CD14-positive monocyte (primary cell): ENCODE data around the gene RNF222. TPM values are rescaled to one million over a fixed set of nuclear protein-coding genes. Genes with fewer than 3 reads are reported as not detected.

Source experiments
- DNase-seq, 3 donors: peaks; one replicate each; pipeline ENCODE4 v3.0.0-alpha.2; 2011 to 2022
- H2AFZ ChIP-seq: 2 replicates; pipeline ENCODE4 v1.6.0; 2012; ENCODE audit warnings: mild to moderate bottlenecking, low read depth, low read length, inconsistent platforms; ENCODE audit not compliant: insufficient read depth, poor library complexity, severe bottlenecking
- H3K27ac ChIP-seq, 2 donors: 1 replicate in 1 of 2; 2 replicates in 1 of 2; pipeline ENCODE4 v1.5.1; 2012 to 2013; ENCODE audit warnings: low read length in 2 of 2, control low read depth in 1 of 2, inconsistent platforms in 1 of 2, low read depth in 1 of 2, mild to moderate bottlenecking in 1 of 2
- H3K27me3 ChIP-seq, 2 donors: one replicate each; pipeline versions ENCODE4 v1.6.0 to v1.6.1; 2011 to 2013; ENCODE audit warnings: low read length in 2 of 2; ENCODE audit not compliant: control insufficient read depth in 2 of 2, insufficient read depth in 2 of 2
- H3K36me3 ChIP-seq, 2 donors: replicated peaks in 1 of 2; 1 replicate in 1 of 2; 2 replicates in 1 of 2; pipeline versions ENCODE4 v1.5.1 to v1.6.1; 2012 to 2013; ENCODE audit warnings: low read length in 2 of 2, control low read depth in 1 of 2, inconsistent platforms in 1 of 2, mild to moderate bottlenecking in 1 of 2; ENCODE audit not compliant: insufficient read depth in 2 of 2, control insufficient read depth in 1 of 2
- H3K4me1 ChIP-seq, 2 donors: 1 replicate in 1 of 2; 2 replicates in 1 of 2; pipeline versions ENCODE4 v1.5.1 to v1.6.1; 2012 to 2013; ENCODE audit warnings: low read length in 2 of 2, control low read depth in 1 of 2, inconsistent platforms in 1 of 2, mild to moderate bottlenecking in 1 of 2, moderate library complexity in 1 of 2; ENCODE audit not compliant: insufficient read depth in 2 of 2, control insufficient read depth in 1 of 2
- H3K4me2 ChIP-seq: replicated peaks from 2 replicates; pipeline ENCODE3; 2012; ENCODE audit warnings: low read length, moderate library complexity, mild to moderate bottlenecking; ENCODE audit not compliant: poor library complexity, severe bottlenecking; ENCODE audit errors: extremely low read depth
- H3K4me3 ChIP-seq, 3 experiments: fragments of 200-600 bp in 1 of 3; sonication (generic) in 1 of 3; replicated peaks in 1 of 3; 1 replicate in 2 of 3; 2 replicates in 1 of 3; pipeline ENCODE4 v1.5.1; 2011 to 2013; ENCODE audit warnings: low read length in 3 of 3, mild to moderate bottlenecking in 3 of 3, control low read depth in 2 of 3, low read depth in 2 of 3, inconsistent platforms in 1 of 3, moderate library complexity in 1 of 3
- H3K79me2 ChIP-seq: 2 replicates; pipeline ENCODE4 v1.6.0; 2012; ENCODE audit warnings: mild to moderate bottlenecking, control low read depth, inconsistent platforms, low read length, moderate library complexity; ENCODE audit not compliant: insufficient read depth
- H3K9ac ChIP-seq: 2 replicates; pipeline ENCODE4 v1.6.0; 2017; ENCODE audit warnings: low read length, mild to moderate bottlenecking; ENCODE audit not compliant: insufficient read depth, poor library complexity, severe bottlenecking
- H3K9me3 ChIP-seq, 2 donors: replicated peaks in 1 of 2; 1 replicate in 1 of 2; 2 replicates in 1 of 2; pipeline versions ENCODE4 v1.5.1 to v1.6.1; 2012 to 2013; ENCODE audit warnings: low read length in 2 of 2, control low read depth in 1 of 2; ENCODE audit not compliant: control insufficient read depth in 1 of 2, insufficient read depth in 1 of 2
- H4K20me1 ChIP-seq: 2 replicates; pipeline ENCODE4 v1.6.0; 2012; ENCODE audit warnings: mild to moderate bottlenecking, low read length, control low read depth, moderate library complexity; ENCODE audit not compliant: insufficient read depth
- H3K27ac Mint-ChIP-seq, 7 donors: one replicate each; pipeline ENCODE4 v1.8.0; 2020; ENCODE audit warnings: mild to moderate bottlenecking in 7 of 7, mixed read lengths in 7 of 7, moderate library complexity in 6 of 7, inconsistent platforms in 2 of 7
- H3K27me3 Mint-ChIP-seq, 3 donors: one replicate each; pipeline ENCODE4 v1.8.0; 2021 to 2022; ENCODE audit warnings: low read depth in 3 of 3, mild to moderate bottlenecking in 3 of 3, mixed read lengths in 3 of 3, moderate library complexity in 3 of 3, inconsistent platforms in 1 of 3
- H3K36me3 Mint-ChIP-seq, 2 donors: one replicate each; pipeline ENCODE4 v1.8.0; 2020; ENCODE audit warnings: mixed read lengths in 2 of 2, inconsistent platforms in 1 of 2, mild to moderate bottlenecking in 1 of 2
- H3K4me1 Mint-ChIP-seq: one replicate; pipeline ENCODE4 v1.8.0; 2020; ENCODE audit warnings: mild to moderate bottlenecking, mixed read lengths
- H3K4me3 Mint-ChIP-seq, 2 donors: one replicate each; pipeline ENCODE4 v1.8.0; 2020; ENCODE audit warnings: mild to moderate bottlenecking in 2 of 2, mixed read lengths in 2 of 2, moderate library complexity in 1 of 2
- H3K9me3 Mint-ChIP-seq, 7 donors: one replicate each; pipeline ENCODE4 v1.8.0; 2020 to 2022; ENCODE audit warnings: mixed read lengths in 7 of 7, mild to moderate bottlenecking in 6 of 7, moderate library complexity in 6 of 7, inconsistent platforms in 2 of 7
- WGBS: methylation state at CpG from one replicate; pipeline ENCODE4 v1.1.5; 2013; ENCODE audit warnings: missing lambda C conversion rate; ENCODE audit not compliant: insufficient coverage; 5-methylcytosine and 5-hydroxymethylcytosine counted together
- intact Hi-C, 2 donors: fragments of 100-400 bp; cut with micrococcal nuclease; formaldehyde crosslinking; loops; one replicate each; pipeline versions ENCODE4 v1.15.0 to v1.15.1; 2023
- polyA plus RNA-seq, 3 donors: library from polyadenylated mRNA; depleted of rRNA in 1 of 3; unstranded in 2 of 3; stranded (reverse) in 1 of 3; fragments of 300-500 nt in 2 of 3; fragments of >200 nt in 1 of 3; fragmentation: Illumina TruSeq in 2 of 3; gene quantifications; 1 replicate in 2 of 3; 2 replicates in 1 of 3; pipeline ENCODE4 v1.2.3, GENCODE V29; 2012 to 2021
- TF ChIP-seq, protein P1 (sequence below): fragments of 200-600 bp; IDR thresholded peaks from one replicate; pipeline ENCODE4 v1.8.0; 2022; ENCODE audit warnings: antibody characterized with exemption, mild to moderate bottlenecking

Gene RNF222
- polyA plus RNA-seq, 3 donors = not detected

DNA sequence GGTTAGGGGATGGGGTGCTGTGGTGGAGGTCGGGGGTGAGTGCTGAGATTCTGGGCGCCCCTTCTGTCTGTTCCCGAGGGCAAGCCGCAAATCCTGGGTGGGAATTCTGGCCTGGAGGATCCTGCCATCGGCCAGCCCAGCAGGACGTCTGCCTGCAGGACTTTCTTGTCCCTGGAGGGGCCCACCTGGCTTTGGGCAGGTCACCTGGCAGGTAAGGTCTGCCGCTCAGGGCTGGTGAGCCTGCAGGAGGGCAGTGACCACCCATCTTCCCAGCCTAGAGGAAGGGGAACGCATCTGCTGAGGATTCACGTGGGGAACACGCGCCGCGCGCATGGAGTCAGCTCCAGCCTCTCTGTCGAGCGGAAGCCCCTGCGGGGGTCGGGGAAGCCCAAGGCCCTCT, 5.4 kb downstream of the RNF222 start:
- Histone ChIP-seq H3K4me1 (peaks cover 0 to 4% of the 10 kb centered on the region in 2 donors), H3K27me3 (peaks cover 0 to 6% of the 10 kb centered on the region in 2 donors), H3K36me3 (no peaks in the 10 kb centered on the region), H3K27ac (no peak overlapping the region), H3K9ac (no peak overlapping the region), H2AFZ (no peak overlapping the region), H3K79me2 (no peaks in the 10 kb centered on the region), H3K4me2 (no peak overlapping the region), H3K4me3 (no peak overlapping the region), H3K9me3 (no peaks in the 10 kb centered on the region), H4K20me1 (no peaks in the 10 kb centered on the region)
- no peak overlapping the region for H3K4me3 Mint-ChIP-seq
- no peaks in the 10 kb centered on the region for H3K36me3 Mint-ChIP-seq
- DNase-seq = no peak
- H3K27me3 Mint-ChIP-seq = peaks cover 4 to 10% (median 8%) of the 10 kb centered on the region in 3 donors
- WGBS = 92% methylated on average over 13 of the region's 18 CpGs
- peaks cover 0 to 5% (median 0%) of the 10 kb centered on the region in 7 donors for H3K9me3 Mint-ChIP-seq
- intact Hi-C loops = no loop called here
- TF ChIP-seq, protein P1, sequence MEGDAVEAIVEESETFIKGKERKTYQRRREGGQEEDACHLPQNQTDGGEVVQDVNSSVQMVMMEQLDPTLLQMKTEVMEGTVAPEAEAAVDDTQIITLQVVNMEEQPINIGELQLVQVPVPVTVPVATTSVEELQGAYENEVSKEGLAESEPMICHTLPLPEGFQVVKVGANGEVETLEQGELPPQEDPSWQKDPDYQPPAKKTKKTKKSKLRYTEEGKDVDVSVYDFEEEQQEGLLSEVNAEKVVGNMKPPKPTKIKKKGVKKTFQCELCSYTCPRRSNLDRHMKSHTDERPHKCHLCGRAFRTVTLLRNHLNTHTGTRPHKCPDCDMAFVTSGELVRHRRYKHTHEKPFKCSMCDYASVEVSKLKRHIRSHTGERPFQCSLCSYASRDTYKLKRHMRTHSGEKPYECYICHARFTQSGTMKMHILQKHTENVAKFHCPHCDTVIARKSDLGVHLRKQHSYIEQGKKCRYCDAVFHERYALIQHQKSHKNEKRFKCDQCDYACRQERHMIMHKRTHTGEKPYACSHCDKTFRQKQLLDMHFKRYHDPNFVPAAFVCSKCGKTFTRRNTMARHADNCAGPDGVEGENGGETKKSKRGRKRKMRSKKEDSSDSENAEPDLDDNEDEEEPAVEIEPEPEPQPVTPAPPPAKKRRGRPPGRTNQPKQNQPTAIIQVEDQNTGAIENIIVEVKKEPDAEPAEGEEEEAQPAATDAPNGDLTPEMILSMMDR = no peak
- H3K27ac Mint-ChIP-seq = no peak overlapping the region
- peaks cover 8% of the 10 kb centered on the region for H3K4me1 Mint-ChIP-seq

DNA sequence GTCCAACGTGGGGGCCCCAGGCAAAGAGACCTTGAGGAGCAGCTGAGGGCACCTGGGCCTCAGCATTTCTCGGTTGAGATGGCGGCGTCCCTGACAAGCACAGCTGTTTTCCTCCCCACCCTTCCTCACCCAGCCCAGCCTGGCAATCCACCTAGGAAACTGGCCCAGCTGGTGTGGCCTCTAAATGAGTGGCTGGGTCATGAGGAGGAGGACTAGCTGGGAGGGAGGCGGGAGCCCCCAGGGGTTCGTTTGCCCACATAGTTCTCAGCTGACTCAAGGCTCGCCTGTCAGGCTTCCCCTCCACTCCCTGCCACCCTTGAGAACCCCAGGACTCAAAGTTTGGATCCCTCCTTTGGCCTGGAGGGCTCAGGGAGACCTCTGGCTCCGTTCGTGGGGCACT, 5.9 kb downstream of the RNF222 start:
- Histone ChIP-seq H3K4me2 (no peak overlapping the region), H3K27ac (no peak overlapping the region), H3K9me3 (no peaks in the 10 kb centered on the region), H3K4me1 (peaks cover 0 to 4% of the 10 kb centered on the region in 2 donors), H3K27me3 (peaks cover 0 to 5% of the 10 kb centered on the region in 2 donors), H3K79me2 (no peaks in the 10 kb centered on the region), H4K20me1 (no peaks in the 10 kb centered on the region), H3K4me3 (no peak overlapping the region), H3K9ac (no peak overlapping the region), H3K36me3 (no peaks in the 10 kb centered on the region), H2AFZ (no peak overlapping the region)
- Mint-ChIP-seq H3K36me3 (no peaks in the 10 kb centered on the region), H3K27ac (no peak overlapping the region), H3K4me3 (no peak overlapping the region), H3K27me3 (peaks cover 4 to 10% (median 8%) of the 10 kb centered on the region in 3 donors), H3K4me1 (peaks cover 8% of the 10 kb centered on the region), H3K9me3 (peaks cover 0 to 5% (median 0%) of the 10 kb centered on the region in 7 donors)
- no peak for DNase-seq
- TF ChIP-seq, protein P1 = no peak
- WGBS = 57% methylated on average over 2 of the region's 9 CpGs
- intact Hi-C loops = no loop called here
